ENCODE results near the gene DUOXA2.

DNA sequence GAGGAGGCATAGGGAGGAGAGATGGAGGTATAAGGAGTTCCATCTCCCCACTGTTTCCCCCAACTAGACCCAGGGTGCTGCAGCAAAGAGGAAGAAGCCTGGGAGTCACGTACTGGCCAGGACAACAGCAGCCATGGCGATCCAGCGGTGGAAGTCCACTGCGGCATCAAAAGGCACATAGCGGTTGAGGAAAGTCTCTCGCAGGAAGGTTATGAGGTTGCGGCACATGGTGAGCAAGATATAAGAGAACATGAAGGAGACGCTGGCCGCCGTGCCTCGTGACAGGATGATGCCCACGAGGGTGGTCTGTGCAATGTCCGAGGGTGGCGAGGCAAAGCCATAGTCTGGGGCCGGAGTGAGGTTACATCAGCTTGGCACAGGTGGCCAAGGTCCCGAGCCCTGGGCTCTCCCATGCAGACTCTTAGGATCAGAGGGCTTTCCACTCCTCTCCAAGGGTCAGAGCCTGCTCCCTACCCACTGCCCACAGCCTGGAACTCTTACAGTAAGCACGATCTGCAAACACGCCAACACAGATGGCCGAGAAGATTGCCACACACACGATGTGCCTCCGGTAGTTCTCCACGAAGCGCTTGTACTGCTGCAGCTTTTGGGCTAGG, 14.5 kb upstream of the DUOXA2 start:
- TF ChIP-seq, protein P1, sequence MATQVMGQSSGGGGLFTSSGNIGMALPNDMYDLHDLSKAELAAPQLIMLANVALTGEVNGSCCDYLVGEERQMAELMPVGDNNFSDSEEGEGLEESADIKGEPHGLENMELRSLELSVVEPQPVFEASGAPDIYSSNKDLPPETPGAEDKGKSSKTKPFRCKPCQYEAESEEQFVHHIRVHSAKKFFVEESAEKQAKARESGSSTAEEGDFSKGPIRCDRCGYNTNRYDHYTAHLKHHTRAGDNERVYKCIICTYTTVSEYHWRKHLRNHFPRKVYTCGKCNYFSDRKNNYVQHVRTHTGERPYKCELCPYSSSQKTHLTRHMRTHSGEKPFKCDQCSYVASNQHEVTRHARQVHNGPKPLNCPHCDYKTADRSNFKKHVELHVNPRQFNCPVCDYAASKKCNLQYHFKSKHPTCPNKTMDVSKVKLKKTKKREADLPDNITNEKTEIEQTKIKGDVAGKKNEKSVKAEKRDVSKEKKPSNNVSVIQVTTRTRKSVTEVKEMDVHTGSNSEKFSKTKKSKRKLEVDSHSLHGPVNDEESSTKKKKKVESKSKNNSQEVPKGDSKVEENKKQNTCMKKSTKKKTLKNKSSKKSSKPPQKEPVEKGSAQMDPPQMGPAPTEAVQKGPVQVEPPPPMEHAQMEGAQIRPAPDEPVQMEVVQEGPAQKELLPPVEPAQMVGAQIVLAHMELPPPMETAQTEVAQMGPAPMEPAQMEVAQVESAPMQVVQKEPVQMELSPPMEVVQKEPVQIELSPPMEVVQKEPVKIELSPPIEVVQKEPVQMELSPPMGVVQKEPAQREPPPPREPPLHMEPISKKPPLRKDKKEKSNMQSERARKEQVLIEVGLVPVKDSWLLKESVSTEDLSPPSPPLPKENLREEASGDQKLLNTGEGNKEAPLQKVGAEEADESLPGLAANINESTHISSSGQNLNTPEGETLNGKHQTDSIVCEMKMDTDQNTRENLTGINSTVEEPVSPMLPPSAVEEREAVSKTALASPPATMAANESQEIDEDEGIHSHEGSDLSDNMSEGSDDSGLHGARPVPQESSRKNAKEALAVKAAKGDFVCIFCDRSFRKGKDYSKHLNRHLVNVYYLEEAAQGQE (IDR thresholded peaks at IDR 0.05; ENCODE audit: low read depth): no peak
- TF ChIP-seq TAF1 (IDR thresholded peaks at IDR 0.05; ENCODE audit: low read depth) (no peak), TCF12 (IDR thresholded peaks at IDR 0.05; ENCODE audit: low read depth) (no peak), ZBTB7A (IDR thresholded peaks at IDR 0.05; ENCODE audit: low read depth) (no peak), EP300 (IDR thresholded peaks at IDR 0.05; ENCODE audit: borderline replicate concordance) (no peak), RAD21 (IDR thresholded peaks at IDR 0.05; ENCODE audit: low read depth) (no peak), EGR1 (IDR thresholded peaks at IDR 0.05) (no peak), NFIC (IDR thresholded peaks at IDR 0.05) (no peak), YY1 (IDR thresholded peaks at IDR 0.05; ENCODE audit: low read depth) (no peak)
- TF ChIP-seq, protein P2, sequence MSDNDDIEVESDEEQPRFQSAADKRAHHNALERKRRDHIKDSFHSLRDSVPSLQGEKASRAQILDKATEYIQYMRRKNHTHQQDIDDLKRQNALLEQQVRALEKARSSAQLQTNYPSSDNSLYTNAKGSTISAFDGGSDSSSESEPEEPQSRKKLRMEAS (IDR thresholded peaks at IDR 0.05): no peak
- TF ChIP-seq, protein P3, sequence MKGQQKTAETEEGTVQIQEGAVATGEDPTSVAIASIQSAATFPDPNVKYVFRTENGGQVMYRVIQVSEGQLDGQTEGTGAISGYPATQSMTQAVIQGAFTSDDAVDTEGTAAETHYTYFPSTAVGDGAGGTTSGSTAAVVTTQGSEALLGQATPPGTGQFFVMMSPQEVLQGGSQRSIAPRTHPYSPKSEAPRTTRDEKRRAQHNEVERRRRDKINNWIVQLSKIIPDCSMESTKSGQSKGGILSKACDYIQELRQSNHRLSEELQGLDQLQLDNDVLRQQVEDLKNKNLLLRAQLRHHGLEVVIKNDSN (IDR thresholded peaks at IDR 0.05): no peak
